Measurements from ENCODE around the gene RFX4.

DNA sequence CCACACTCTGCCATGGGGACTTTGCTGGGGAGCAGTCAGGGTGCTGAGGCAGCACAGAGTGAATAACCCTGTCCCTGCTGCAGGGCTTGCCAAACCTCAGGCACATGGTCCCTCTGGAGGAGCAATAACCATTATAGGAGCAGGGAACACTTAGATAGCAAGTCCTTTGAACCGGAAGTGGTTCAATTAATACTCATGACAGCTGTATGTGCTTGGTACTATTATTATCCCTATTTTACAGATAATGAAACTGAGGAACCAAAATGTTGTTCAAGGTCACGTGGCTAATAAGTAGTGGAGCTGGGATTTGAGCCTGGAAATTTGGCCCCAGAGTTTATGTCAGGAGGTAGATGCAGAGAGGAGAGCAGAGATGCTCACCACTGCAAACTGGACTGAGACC is 49.0 kb downstream of the RFX4 start:
- TF ChIP-seq, protein P1, sequence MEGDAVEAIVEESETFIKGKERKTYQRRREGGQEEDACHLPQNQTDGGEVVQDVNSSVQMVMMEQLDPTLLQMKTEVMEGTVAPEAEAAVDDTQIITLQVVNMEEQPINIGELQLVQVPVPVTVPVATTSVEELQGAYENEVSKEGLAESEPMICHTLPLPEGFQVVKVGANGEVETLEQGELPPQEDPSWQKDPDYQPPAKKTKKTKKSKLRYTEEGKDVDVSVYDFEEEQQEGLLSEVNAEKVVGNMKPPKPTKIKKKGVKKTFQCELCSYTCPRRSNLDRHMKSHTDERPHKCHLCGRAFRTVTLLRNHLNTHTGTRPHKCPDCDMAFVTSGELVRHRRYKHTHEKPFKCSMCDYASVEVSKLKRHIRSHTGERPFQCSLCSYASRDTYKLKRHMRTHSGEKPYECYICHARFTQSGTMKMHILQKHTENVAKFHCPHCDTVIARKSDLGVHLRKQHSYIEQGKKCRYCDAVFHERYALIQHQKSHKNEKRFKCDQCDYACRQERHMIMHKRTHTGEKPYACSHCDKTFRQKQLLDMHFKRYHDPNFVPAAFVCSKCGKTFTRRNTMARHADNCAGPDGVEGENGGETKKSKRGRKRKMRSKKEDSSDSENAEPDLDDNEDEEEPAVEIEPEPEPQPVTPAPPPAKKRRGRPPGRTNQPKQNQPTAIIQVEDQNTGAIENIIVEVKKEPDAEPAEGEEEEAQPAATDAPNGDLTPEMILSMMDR (IDR thresholded peaks at IDR 0.05): no peak
- no peak for TF ChIP-seq POLR2A (IDR thresholded peaks at IDR 0.05)

All from lower leg skin (tissue), 3 donors.